ENCODE measurements around the gene TPO.
"Not testable (repeated sequence)": the region's sequence is repeated elsewhere in the genome, so short reads cannot be mapped to it uniquely, and the experiment has no call there.

The TPO gene

GRCh38 chr2:1561811-1562421, 148.7 kb downstream of the TPO start:
- no peak overlapping the region for H3K4me3 ChIP-seq (ENCODE audit: low read length)
- no peak for TF ChIP-seq CTCF (conservative IDR thresholded peaks at IDR 0.05; ENCODE audit: low read depth, low read length)
- DNase-seq (ENCODE audit: low read depth): no peak

- TF ChIP-seq CTCF (conservative IDR thresholded peaks at IDR 0.05; ENCODE audit: low read depth, low read length): no peak
- no peak for DNase-seq (ENCODE audit: low read depth)
- H3K4me3 ChIP-seq (ENCODE audit: low read length): no peak overlapping the region
These were observed 150.0 kb downstream of the TPO start for GRCh38 chr2:1563084-1563857.

- no peak for DNase-seq (ENCODE audit: low read depth)
- H3K4me3 ChIP-seq (ENCODE audit: low read length): no peak overlapping the region
- TF ChIP-seq CTCF (conservative IDR thresholded peaks at IDR 0.05; ENCODE audit: low read depth, low read length): no peak
These were observed 151.0 kb downstream of the TPO start for GRCh38 chr2:1563943-1564891.

GRCh38 chr2:1567556-1568344, 154.5 kb downstream of the TPO start:
- no peak overlapping the region for H3K4me3 ChIP-seq (ENCODE audit: low read length)
- no peak for DNase-seq (ENCODE audit: low read depth)
- no peak for TF ChIP-seq CTCF (conservative IDR thresholded peaks at IDR 0.05; ENCODE audit: low read depth, low read length)

- H3K4me3 ChIP-seq (ENCODE audit: low read length); DNase-seq (ENCODE audit: low read depth): not testable (repeated sequence)
These were observed 155.0 kb downstream of the TPO start for GRCh38 chr2:1568345-1568668.

- no peak overlapping the region for H3K4me3 ChIP-seq (ENCODE audit: low read length)
- DNase-seq (ENCODE audit: low read depth): no peak
- TF ChIP-seq CTCF (conservative IDR thresholded peaks at IDR 0.05; ENCODE audit: low read depth, low read length): no peak
These were observed 156.7 kb downstream of the TPO start for GRCh38 chr2:1569879-1570450.
